Gastroesophageal sphincter (tissue), 4 donors: ENCODE results near the gene CD4. TPM values are rescaled to one million over a fixed set of nuclear protein-coding genes. Genes with fewer than 3 reads are reported as not detected.

ENCODE experiments used
- ATAC-seq: fragments of 150-250 bp; one replicate; pipeline ENCODE4 v1.9.1; 2016; ENCODE audit warnings: mild to moderate bottlenecking, moderate library complexity
- H3K27ac ChIP-seq, 4 donors: fragments of 200-600 bp; sonication (generic) in 3 of 4; 1 replicate in 3 of 4; 2 replicates in 1 of 4; pipeline ENCODE4 v1.5.1; 2016 to 2019
- H3K27me3 ChIP-seq: fragments of 200-600 bp; sonication (generic); one replicate; pipeline ENCODE4 v1.5.1; 2019
- H3K36me3 ChIP-seq, 2 donors: fragments of 200-600 bp; sonication (generic); one replicate each; pipeline ENCODE4 v1.5.1; 2019; ENCODE audit warnings: control low read depth in 1 of 2
- H3K4me1 ChIP-seq, 3 donors: fragments of 200-600 bp; sonication (generic); 1 replicate in 2 of 3; 2 replicates in 1 of 3; pipeline ENCODE4 v1.5.1; 2016 to 2019; ENCODE audit warnings: control low read depth in 2 of 3
- H3K4me3 ChIP-seq, 2 donors: fragments of 200-600 bp; sonication (generic); one replicate each; pipeline ENCODE4 v1.5.1; 2019; ENCODE audit warnings: mild to moderate bottlenecking in 1 of 2, moderate library complexity in 1 of 2
- H3K9me3 ChIP-seq, 3 donors: fragments of 200-600 bp; sonication (generic); one replicate each; pipeline ENCODE4 v1.5.1; 2017 to 2019; ENCODE audit warnings: control low read depth in 2 of 3
- EP300 ChIP-seq: sonication (generic); formaldehyde crosslinking; IDR thresholded peaks from one replicate; pipeline ENCODE4 v1.6.1; 2017; ENCODE audit warnings: antibody characterized with exemption, mild to moderate bottlenecking
- POLR2A ChIP-seq, 2 donors: fragments of 450-650 bp; IDR thresholded peaks; one replicate each; pipeline ENCODE4 v1.6.1; 2017; ENCODE audit warnings: antibody characterized with exemption in 2 of 2, mild to moderate bottlenecking in 2 of 2, moderate library complexity in 1 of 2
- POLR2AphosphoS5 ChIP-seq: sonication (generic); formaldehyde crosslinking; IDR thresholded peaks from one replicate; pipeline ENCODE4 v1.6.1; 2017; ENCODE audit warnings: antibody characterized with exemption
- WGBS, 2 donors: methylation state at CpG; one replicate each; pipeline ENCODE4 v1.1.5; 2018; ENCODE audit warnings: low coverage in 1 of 2; 5-methylcytosine and 5-hydroxymethylcytosine counted together
- total RNA-seq, 4 donors: library from RNA; depleted of rRNA; stranded (reverse); fragments of >200 nt; gene quantifications; one replicate each; pipeline ENCODE4 v1.1.0, GENCODE V29; 2016
- TF ChIP-seq, protein P1 (sequence below), 4 experiments: fragments of 200-600 bp in 2 of 4; fragments of 450-650 bp in 2 of 4; sonication (generic) in 1 of 4; IDR thresholded peaks; one replicate each; pipeline ENCODE4 v1.5.1; 2017 to 2019; ENCODE audit warnings: antibody characterized with exemption in 4 of 4, mild to moderate bottlenecking in 2 of 4, moderate library complexity in 2 of 4

Gene CD4
- total RNA-seq, 4 donors from 2014 or later = 2.6 to 15.2 (median 9.1) TPM

DNA sequence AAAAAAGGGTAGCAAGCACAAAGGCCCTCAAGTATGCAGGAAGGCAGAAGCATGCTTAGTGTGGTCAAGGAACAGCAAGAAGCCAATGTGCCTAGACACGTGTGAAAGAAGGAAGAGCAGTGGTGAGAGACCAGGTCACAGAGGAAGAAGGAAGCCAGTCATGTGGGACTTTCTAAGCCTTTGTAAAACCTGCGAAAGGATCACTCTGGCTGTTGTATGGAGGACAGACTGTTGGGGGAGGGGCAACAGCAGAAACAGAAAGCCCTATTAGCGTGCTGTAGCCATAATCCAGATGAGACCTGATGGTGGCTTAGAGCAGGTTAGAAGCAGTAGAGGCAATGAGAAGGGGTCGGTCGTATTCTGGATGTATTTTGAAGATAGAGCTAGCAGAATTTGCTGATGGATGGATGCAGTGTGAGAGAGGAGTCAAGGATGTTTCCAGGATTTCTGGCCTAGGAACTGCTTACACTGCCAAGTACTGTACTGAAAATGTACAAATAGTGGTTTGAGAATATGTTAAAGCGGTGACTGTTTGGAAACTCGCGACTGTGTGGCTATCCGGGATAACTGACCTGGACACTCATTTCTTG, 30.7 kb upstream of the CD4 start:
- no peaks in the 10 kb centered on the region for H3K27me3 ChIP-seq
- no peak overlapping the region for H3K4me3 ChIP-seq
- no peaks in the 10 kb centered on the region for H3K36me3 ChIP-seq
- WGBS, 2 donors = 78 to 80% methylated on average over 9 of the region's 9 CpGs
- no peak overlapping the region for H3K27ac ChIP-seq
- H3K4me1 ChIP-seq = peaks cover 0 to 26% (median 7%) of the 10 kb centered on the region in 3 donors
- ATAC-seq = no peak
- TF ChIP-seq, protein P1, sequence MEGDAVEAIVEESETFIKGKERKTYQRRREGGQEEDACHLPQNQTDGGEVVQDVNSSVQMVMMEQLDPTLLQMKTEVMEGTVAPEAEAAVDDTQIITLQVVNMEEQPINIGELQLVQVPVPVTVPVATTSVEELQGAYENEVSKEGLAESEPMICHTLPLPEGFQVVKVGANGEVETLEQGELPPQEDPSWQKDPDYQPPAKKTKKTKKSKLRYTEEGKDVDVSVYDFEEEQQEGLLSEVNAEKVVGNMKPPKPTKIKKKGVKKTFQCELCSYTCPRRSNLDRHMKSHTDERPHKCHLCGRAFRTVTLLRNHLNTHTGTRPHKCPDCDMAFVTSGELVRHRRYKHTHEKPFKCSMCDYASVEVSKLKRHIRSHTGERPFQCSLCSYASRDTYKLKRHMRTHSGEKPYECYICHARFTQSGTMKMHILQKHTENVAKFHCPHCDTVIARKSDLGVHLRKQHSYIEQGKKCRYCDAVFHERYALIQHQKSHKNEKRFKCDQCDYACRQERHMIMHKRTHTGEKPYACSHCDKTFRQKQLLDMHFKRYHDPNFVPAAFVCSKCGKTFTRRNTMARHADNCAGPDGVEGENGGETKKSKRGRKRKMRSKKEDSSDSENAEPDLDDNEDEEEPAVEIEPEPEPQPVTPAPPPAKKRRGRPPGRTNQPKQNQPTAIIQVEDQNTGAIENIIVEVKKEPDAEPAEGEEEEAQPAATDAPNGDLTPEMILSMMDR (IDR thresholded peaks at IDR 0.05) = no peak
- TF ChIP-seq EP300 = no peak
- no peak for TF ChIP-seq POLR2AphosphoS5
- TF ChIP-seq POLR2A (IDR thresholded peaks at IDR 0.05) = no peak
- H3K9me3 ChIP-seq = no peaks in the 10 kb centered on the region

DNA sequence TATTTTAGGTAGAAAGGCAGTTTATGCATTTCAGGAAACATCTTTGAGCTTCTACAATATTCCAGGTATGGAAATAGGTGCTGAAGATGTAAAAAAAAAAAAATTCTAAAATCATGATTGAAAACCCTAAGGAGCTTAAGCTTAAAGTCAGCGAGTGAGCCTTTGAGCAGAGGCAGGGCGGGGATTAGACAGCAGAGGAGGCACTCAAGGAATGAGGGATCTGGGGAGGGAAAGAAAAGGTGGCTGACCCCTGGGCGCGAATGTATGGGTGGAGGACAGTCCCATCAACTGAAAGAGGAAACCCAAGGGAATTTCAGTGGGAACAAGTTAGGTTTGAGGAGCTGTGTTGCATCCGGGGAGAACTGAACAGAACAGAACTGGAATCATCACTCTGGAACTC, 29.6 kb upstream of the CD4 start:
- WGBS, 2 donors = 88 to 90% methylated on average over 3 to 5 of the region's 5 CpGs

DNA sequence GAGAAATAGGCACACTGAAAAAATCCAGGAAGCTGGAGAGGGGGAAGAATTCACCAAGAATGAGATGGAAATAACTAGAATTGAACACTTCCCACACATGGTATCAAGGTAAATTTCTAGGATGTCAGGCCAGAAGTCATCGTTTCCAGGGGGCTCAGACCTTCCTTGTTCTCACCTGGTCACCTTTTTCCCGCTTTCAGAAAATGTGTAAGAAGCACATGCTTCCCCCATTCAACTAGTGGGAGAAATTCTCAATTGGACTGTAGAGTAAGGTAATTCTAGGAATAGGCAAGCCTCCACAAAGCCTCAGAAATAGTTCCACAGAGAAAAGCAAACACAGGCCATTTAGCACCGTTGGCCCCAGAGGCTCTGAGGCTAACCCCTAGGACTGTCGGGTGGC, 25.9 kb upstream of the CD4 start:
- H3K36me3 ChIP-seq = no peaks in the 10 kb centered on the region
- H3K9me3 ChIP-seq = no peaks in the 10 kb centered on the region
- H3K27ac ChIP-seq = peak overlapping the region; percentile 93 to 99 (median 97)
- ATAC-seq = no peak
- no peaks in the 10 kb centered on the region for H3K27me3 ChIP-seq
- peak overlapping the region; percentile 16 to 91 for H3K4me3 ChIP-seq
- 52 to 95% methylated on average over 2 to 3 of the region's 4 CpGs for whole genome bisulfite sequencing, 2 donors
- TF ChIP-seq, protein P1 (IDR thresholded peaks at IDR 0.05) = no peak
- TF ChIP-seq EP300 = no peak
- TF ChIP-seq POLR2AphosphoS5 = no peak
- no peak for TF ChIP-seq POLR2A (IDR thresholded peaks at IDR 0.05)
- H3K4me1 ChIP-seq = peaks cover 0 to 47% (median 21%) of the 10 kb centered on the region in 3 donors

More for the DNA sequence above, 29.6 kb upstream of the CD4 start:
- Histone ChIP-seq H3K9me3 (no peaks in the 10 kb centered on the region), H3K27ac (no peak overlapping the region), H3K36me3 (no peaks in the 10 kb centered on the region), H3K4me3 (no peak overlapping the region), H3K4me1 (peaks cover 0 to 25% (median 10%) of the 10 kb centered on the region in 3 donors), H3K27me3 (no peaks in the 10 kb centered on the region)
- no peak for ATAC-seq
- TF ChIP-seq EP300 (no peak), POLR2AphosphoS5 (no peak), POLR2A (IDR thresholded peaks at IDR 0.05) (no peak)
- TF ChIP-seq, protein P1 (IDR thresholded peaks at IDR 0.05) = no peak

DNA sequence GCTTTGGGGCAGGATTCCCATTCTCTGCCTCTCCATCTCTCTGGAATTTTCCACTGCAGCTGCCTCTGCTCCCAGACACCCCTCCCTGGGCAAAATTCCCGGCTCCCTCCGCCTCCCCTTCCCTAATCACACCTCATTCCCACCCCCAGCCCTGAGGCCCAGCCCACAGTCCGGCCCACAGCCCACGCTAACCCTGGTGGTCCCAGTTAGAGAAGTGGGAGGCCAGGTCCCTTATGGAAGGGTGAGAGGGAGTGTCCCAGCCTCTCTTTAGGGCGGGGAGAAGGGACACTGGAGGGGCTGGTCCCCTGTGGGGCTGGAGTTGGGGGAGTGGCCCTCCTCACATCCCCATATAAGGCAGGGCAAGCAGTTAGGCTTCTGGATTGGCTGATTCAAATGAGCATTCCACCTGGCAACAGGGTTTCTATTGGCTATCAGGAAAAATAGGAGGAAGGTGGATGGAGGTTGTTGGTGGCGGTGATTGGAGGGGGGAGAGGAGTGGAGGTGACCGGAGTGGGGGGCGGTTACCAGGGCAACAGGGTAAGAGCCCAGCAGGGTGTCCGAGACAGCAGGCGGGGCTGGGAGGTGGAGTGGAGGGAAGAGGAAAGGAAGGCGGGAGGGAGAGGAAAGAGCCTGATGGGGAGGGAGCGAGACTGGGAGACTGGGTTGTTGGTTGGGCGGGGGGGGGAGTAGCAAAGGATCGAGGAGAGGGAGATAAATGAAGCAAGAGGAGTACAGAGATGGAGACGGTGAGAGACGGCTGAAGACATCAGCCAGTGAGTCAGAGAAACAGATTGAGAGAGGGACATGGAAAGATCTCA, 25.1 kb upstream of the CD4 start:
- H3K9me3 ChIP-seq = no peaks in the 10 kb centered on the region
- peak overlapping the region; percentile 16 to 91 for H3K4me3 ChIP-seq
- no peaks in the 10 kb centered on the region for H3K27me3 ChIP-seq
- peak overlapping the region; percentile 93 to 99 (median 97) for H3K27ac ChIP-seq
- H3K4me1 ChIP-seq = peaks cover 0 to 55% (median 29%) of the 10 kb centered on the region in 3 donors
- peak; percentile 42 for TF ChIP-seq POLR2AphosphoS5
- no peak for TF ChIP-seq POLR2A (IDR thresholded peaks at IDR 0.05)
- H3K36me3 ChIP-seq = no peaks in the 10 kb centered on the region
- 0 to 1% methylated on average over 7 to 11 of the region's 16 CpGs for WGBS, 2 donors
- peak; percentile 87 for ATAC-seq

DNA sequence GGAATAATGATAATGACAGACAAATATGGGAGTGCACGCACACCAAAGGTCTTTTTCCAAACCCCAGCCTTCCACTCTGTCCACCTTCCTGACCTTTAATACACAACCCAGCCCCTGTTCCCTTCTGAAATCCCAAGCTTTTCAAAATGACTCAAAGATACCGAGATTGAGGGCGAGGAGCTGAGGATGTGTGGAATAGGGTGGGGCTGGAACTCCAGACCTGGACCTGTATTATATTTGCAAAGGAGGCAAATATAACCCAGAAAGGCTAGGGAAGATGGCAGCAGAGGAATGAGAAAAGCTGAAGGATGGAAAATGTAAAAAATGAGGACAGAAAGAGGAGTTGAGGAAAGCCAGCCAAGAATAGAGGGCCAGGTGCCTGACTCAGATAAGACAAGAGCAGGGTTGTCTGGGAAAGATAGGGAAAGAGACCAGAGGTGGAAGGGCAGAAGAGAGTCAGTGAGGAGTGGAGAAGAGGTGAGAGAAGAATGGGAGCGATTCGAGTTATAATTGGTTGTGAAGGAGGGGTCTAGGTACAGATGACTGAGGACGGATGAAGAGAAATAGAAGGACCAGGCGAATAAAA, 24.2 kb upstream of the CD4 start:
- Histone ChIP-seq H3K27me3 (no peaks in the 10 kb centered on the region), H3K9me3 (no peaks in the 10 kb centered on the region), H3K36me3 (peaks cover 0 to 9% of the 10 kb centered on the region in 2 donors), H3K4me1 (peaks cover 0 to 64% (median 33%) of the 10 kb centered on the region in 3 donors), H3K27ac (peak overlapping the region; percentile 89 to 99 (median 97)), H3K4me3 (peak overlapping the region; percentile 57 to 91)
- no peak for ATAC-seq
- WGBS, 2 donors = 20 to 40% methylated on average over 5 to 7 of the region's 7 CpGs
- TF ChIP-seq POLR2A (IDR thresholded peaks at IDR 0.05) (no peak), POLR2AphosphoS5 (no peak), EP300 (no peak)
- TF ChIP-seq, protein P1 (IDR thresholded peaks at IDR 0.05) = no peak
